Common myeloid progenitor, CD34-positive (primary cell): Measurements from ENCODE around the gene NHLRC2.

Experiments
- CTCF ChIA-PET: fragments of 350-600 bp; sonication (Branson Sonifier 250); formaldehyde crosslinking; loops from one replicate; lab custom pipeline; 2021; ENCODE audit warnings: antibody characterized with exemption; lab: Charles Lee
- POLR2A ChIA-PET: fragments of 350-600 bp; sonication (Branson Sonifier 250); formaldehyde crosslinking; loops from one replicate; lab custom pipeline; 2021; ENCODE audit warnings: antibody characterized with exemption; lab: Charles Lee
- DNase-seq, 3 donors: peaks; one replicate each; pipeline versions ENCODE4 v3.0.0 to v3.0.0-alpha.2; 2013
- H3K27ac ChIP-seq, 2 experiments: 1 replicate in 1 of 2; 2 replicates in 1 of 2; pipeline ENCODE4 v1.7.0; 2013; ENCODE audit warnings: inconsistent platforms in 2 of 2, low read length in 2 of 2, mild to moderate bottlenecking in 2 of 2, low read depth in 1 of 2, moderate library complexity in 1 of 2; ENCODE audit not compliant: severe bottlenecking in 2 of 2, insufficient read depth in 1 of 2, poor library complexity in 1 of 2
- H3K27me3 ChIP-seq, 5 experiments: replicated peaks in 2 of 5; 1 replicate in 3 of 5; 2 replicates in 2 of 5; pipeline versions ENCODE4 v1.6.1 to v1.7.0; 2013; ENCODE audit warnings: low read length in 4 of 5, mild to moderate bottlenecking in 2 of 5, moderate library complexity in 2 of 5, inconsistent platforms in 1 of 5; ENCODE audit not compliant: insufficient read depth in 5 of 5, control insufficient read depth in 4 of 5
- H3K36me3 ChIP-seq, 4 experiments: 1 replicate in 2 of 4; 2 replicates in 2 of 4; pipeline versions ENCODE4 v1.6.1 to v1.7.0; 2013; ENCODE audit warnings: low read length in 3 of 4, control low read depth in 1 of 4, mild to moderate bottlenecking in 1 of 4; ENCODE audit not compliant: control insufficient read depth in 4 of 4, insufficient read depth in 4 of 4
- H3K4me1 ChIP-seq, 4 experiments: 1 replicate in 3 of 4; 2 replicates in 1 of 4; pipeline versions ENCODE4 v1.6.1 to v1.7.1; 2013; ENCODE audit warnings: low read length in 3 of 4, mild to moderate bottlenecking in 3 of 4, control low read depth in 1 of 4, inconsistent platforms in 1 of 4, moderate library complexity in 1 of 4; ENCODE audit not compliant: control insufficient read depth in 4 of 4, insufficient read depth in 4 of 4; ENCODE audit errors: control extremely low read depth in 1 of 4
- H3K4me3 ChIP-seq, 7 experiments: 1 replicate in 4 of 7; 2 replicates in 3 of 7; pipeline versions ENCODE4 v1.5.1 to v1.7.0; 2013; ENCODE audit warnings: mild to moderate bottlenecking in 7 of 7, low read length in 6 of 7, moderate library complexity in 6 of 7, inconsistent platforms in 2 of 7, low read depth in 2 of 7, control low read depth in 1 of 7; ENCODE audit not compliant: insufficient read depth in 4 of 7, control insufficient read depth in 1 of 7; ENCODE audit errors: extremely low read depth in 1 of 7
- H3K9me3 ChIP-seq, 5 experiments: 1 replicate in 4 of 5; 2 replicates in 1 of 5; pipeline versions ENCODE4 v1.6.1 to v1.7.1; 2013; ENCODE audit warnings: low read length in 4 of 5, mild to moderate bottlenecking in 2 of 5, inconsistent platforms in 1 of 5, low read depth in 1 of 5, moderate library complexity in 1 of 5; ENCODE audit not compliant: control insufficient read depth in 4 of 5, insufficient read depth in 2 of 5; ENCODE audit errors: control extremely low read depth in 1 of 5
- WGBS: methylation state at CpG from one replicate; pipeline ENCODE4 v1.1.5; 2013; ENCODE audit not compliant: insufficient coverage; 5-methylcytosine and 5-hydroxymethylcytosine counted together

Gene NHLRC2

DNA sequence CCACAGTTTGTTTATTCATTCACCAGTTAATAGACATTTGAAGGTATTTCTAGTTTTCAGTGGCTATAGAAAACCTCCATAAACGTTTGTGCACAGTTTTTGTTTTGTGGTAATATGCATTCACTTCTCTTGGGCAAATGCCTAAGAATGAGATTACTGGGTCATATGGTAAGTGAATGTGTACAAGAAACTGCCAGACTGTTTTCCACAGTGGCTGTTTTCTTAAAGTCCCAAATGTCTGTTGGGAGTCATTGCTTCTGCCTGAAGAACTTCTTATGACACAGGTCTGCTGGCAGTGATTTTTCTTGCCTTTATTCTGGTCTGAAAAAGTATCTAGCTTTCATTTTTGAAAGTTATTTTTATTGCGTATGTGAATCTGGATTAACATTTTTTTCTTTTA is 35.5 kb downstream of the NHLRC2 start:
- no peaks in the 10 kb centered on the region for H3K4me1 ChIP-seq
- ChIA-PET CTCF (no interaction called here), POLR2A (no interaction called here)
- DNase-seq, result no peak
- H3K4me3 ChIP-seq, result no peak overlapping the region
- peaks cover 10 to 47% (median 31%) of the 10 kb centered on the region in 4 experiments for H3K36me3 ChIP-seq
- no peak overlapping the region for H3K27ac ChIP-seq
- 90% methylated on average over 1 of the region's 2 CpGs for WGBS
- H3K27me3 ChIP-seq, result no peaks in the 10 kb centered on the region
- H3K9me3 ChIP-seq, result peaks cover 0 to 6% (median 1%) of the 10 kb centered on the region in 5 experiments

DNA sequence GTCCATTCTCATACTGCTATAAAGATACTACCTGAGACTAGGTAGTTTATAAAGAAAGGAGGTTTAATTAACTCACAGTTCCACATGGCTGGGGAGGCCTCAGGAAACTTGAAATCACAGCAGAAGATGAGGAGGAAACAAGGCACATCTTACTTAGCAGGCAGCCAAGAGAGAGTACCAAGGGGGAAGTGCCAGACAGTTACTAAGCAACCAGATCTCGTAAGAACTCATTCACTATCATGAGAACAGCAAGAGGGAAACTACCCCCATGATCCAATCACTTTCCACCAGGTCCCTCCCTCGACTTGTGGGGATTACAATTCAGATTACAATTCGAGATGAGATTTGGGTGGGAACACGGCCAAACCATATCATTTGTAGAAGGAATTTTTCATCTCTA is 36.3 kb downstream of the NHLRC2 start:
- POLR2A ChIA-PET, result no interaction called here
- CTCF ChIA-PET, result interaction anchor here (0.5 to 1.4 kb wide), 3 partner anchors 10 to 181 kb away, joined by 3 to 4 read pairs (median 3); no protein-coding TSS in a partner anchor
- H3K36me3 ChIP-seq, result peaks cover 3 to 41% (median 32%) of the 10 kb centered on the region in 4 experiments
- no CpG with 5 or more reads among the region's 4 CpGs for WGBS
- H3K4me1 ChIP-seq, result no peaks in the 10 kb centered on the region
- H3K4me3 ChIP-seq, result no peak overlapping the region
- peaks cover 0 to 6% (median under 1%) of the 10 kb centered on the region in 5 experiments for H3K9me3 ChIP-seq
- DNase-seq, result no peak
- no peaks in the 10 kb centered on the region for H3K27me3 ChIP-seq
- H3K27ac ChIP-seq, result no peak overlapping the region

DNA sequence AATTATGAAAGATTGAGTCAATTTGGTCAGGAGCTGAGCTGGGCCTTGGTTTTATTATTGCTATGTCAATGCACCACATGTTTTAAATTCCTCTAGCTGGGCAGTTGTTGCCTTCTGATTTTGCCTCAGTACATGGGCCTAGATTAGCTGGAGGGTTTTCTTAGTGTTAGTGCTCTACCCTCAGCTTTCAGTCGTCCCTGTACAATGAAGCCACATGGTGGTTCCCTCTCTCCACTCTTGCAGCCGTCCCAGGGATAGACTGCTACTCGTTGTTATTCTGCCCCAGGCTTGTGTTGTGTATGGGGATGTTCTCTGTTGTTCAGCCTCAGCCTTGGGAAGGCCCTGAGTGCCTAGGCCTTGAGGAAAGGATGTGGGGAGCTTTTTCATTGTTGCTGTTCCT is 37.0 kb downstream of the NHLRC2 start:
- Histone ChIP-seq H3K4me3 (no peak overlapping the region), H3K27ac (no peak overlapping the region), H3K9me3 (peaks cover 0 to 2% (median 0%) of the 10 kb centered on the region in 5 experiments), H3K27me3 (no peaks in the 10 kb centered on the region), H3K4me1 (no peaks in the 10 kb centered on the region), H3K36me3 (peaks cover 2 to 34% (median 30%) of the 10 kb centered on the region in 4 experiments)
- 92% methylated on average over 3 of the region's 3 CpGs for WGBS
- ChIA-PET POLR2A (no interaction called here), CTCF (interaction anchor here (0.5 to 1.5 kb wide), 4 partner anchors 9 to 180 kb away, joined by 3 to 4 read pairs (median 4); no protein-coding TSS in a partner anchor)
- DNase-seq, result no peak

DNA sequence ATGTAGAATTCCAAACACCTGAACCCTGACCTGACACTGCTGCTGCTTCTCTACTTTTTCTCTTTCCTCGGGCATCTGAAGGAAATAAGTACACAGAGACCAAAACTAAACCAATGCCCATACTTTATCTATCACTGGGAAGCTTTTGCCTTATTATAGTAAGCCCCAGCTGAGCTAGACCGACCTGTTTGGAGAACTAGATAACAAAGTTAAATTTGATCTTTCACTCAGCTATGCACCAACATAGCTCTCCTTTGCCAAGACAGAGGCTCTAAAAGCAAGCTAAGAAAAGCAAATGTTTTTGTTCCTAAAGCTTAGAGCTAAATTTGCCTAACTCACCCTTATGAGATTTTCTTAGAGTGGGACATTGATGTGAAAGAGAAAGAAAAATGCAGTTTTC is 39.1 kb downstream of the NHLRC2 start:
- Histone ChIP-seq H3K4me1 (peaks cover 0 to 14% (median 4%) of the 10 kb centered on the region in 4 experiments), H3K4me3 (no peak overlapping the region), H3K27me3 (no peaks in the 10 kb centered on the region), H3K27ac (no peak overlapping the region), H3K9me3 (peaks cover 0 to 2% (median 0%) of the 10 kb centered on the region in 5 experiments), H3K36me3 (peaks cover 4 to 30% (median 26%) of the 10 kb centered on the region in 4 experiments)
- no CpG with 5 or more reads among the region's 2 CpGs for WGBS
- ChIA-PET POLR2A (no interaction called here), CTCF (interaction anchor here (1.2 kb wide), 2 partner anchors 18 to 21 kb away, joined by 3 to 5 read pairs; no protein-coding TSS in a partner anchor)
- DNase-seq, result no peak

DNA sequence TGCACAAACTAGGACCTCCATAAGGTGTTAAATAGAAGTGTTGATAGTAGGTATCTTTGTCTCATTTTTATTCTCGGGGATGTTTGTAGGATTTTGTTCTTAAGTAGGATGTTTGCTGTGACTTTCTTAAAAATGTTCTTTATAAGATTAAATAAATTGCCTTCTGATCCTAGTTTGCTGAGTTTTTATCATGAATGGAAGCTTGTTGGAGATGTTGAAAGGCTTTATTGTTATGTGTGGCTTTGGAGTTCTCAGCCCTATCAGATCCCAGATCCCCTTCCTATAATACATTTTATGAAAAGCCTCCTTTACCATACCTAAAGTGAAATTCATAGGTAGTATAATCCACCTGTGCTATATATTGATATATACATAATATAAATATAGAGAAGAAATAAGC is 40.1 kb downstream of the NHLRC2 start:
- H3K36me3 ChIP-seq, result peaks cover 7 to 34% (median 29%) of the 10 kb centered on the region in 4 experiments
- POLR2A ChIA-PET, result no interaction called here
- no peak overlapping the region for H3K27ac ChIP-seq
- peaks cover 0 to 2% (median 0%) of the 10 kb centered on the region in 5 experiments for H3K9me3 ChIP-seq
- no peak overlapping the region for H3K4me3 ChIP-seq
- peaks cover 0 to 15% (median 6%) of the 10 kb centered on the region in 4 experiments for H3K4me1 ChIP-seq
- no peaks in the 10 kb centered on the region for H3K27me3 ChIP-seq
- DNase-seq, result no peak
- CTCF ChIA-PET, result interaction anchor here (1.1 to 1.5 kb wide), 2 partner anchors 11 to 33 kb away, joined by 3 read pairs; no protein-coding TSS in a partner anchor
- no CpG with 5 or more reads among the region's 1 CpG for WGBS

DNA sequence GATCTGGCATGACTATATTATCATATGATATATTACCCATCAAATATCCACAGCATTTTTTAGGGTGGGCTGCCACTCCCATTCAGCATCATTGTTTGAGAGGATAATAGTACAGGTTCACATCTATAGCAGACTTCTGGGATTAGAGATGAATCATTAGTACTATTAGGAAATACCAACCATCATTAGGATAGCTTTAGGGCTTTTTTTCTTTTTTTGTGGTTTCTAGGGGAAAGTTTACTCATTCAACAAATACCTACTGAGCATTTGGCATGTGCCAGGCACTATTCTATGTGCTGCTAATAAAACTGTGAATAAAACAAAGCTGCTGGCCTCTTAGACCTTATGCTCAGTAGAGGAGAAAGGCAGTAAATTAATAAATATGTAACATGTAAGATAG is 40.6 kb downstream of the NHLRC2 start:
- Histone ChIP-seq H3K4me1 (peaks cover 0 to 15% (median 6%) of the 10 kb centered on the region in 4 experiments), H3K27me3 (no peaks in the 10 kb centered on the region), H3K36me3 (peaks cover 5 to 31% (median 25%) of the 10 kb centered on the region in 4 experiments), H3K9me3 (peaks cover 0 to 2% (median 0%) of the 10 kb centered on the region in 5 experiments), H3K4me3 (no peak overlapping the region), H3K27ac (no peak overlapping the region)
- ChIA-PET POLR2A (no interaction called here), CTCF (interaction anchor here (1.1 to 1.5 kb wide), 2 partner anchors 10 to 33 kb away, joined by 3 read pairs; no protein-coding TSS in a partner anchor)
- DNase-seq, result no peak
